ENCODE measurements around the gene SLCO4A1.

DNA sequence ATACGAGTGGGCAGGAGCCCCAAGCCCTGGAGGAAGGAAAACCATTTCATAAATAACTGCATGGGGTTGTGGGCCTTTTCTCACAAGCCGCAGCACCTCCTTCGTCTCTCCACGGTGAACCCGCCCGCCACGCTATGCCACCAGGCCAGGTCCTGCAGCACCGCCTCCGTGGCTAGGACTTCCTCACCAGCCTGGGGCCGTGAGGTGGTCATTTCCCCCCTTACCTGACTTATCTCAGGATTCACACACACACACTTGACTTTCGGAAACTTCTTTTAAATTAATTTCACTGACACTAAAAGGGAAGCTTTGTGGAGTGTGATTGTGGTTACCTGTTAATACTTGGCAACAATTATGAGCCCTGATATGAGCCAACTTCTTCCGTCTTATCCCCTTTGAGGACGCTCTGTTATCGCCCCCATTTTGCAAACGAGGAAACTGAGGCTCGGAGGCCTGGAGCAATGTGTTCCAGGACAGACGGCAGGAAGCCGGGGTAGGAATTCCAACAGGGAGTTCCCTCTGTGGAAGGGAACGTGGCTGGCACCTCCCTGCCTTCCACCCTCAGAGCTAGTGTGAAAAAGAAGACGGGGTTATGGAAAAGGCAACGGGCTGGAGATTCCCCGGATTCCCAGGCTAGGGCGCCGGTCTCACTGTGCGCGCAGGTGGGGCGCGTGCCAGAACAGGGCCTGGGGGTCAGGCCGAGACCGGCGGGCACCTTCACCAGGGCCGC is 817 bp upstream of the SLCO4A1 start:
- TF ChIP-seq, protein P1, sequence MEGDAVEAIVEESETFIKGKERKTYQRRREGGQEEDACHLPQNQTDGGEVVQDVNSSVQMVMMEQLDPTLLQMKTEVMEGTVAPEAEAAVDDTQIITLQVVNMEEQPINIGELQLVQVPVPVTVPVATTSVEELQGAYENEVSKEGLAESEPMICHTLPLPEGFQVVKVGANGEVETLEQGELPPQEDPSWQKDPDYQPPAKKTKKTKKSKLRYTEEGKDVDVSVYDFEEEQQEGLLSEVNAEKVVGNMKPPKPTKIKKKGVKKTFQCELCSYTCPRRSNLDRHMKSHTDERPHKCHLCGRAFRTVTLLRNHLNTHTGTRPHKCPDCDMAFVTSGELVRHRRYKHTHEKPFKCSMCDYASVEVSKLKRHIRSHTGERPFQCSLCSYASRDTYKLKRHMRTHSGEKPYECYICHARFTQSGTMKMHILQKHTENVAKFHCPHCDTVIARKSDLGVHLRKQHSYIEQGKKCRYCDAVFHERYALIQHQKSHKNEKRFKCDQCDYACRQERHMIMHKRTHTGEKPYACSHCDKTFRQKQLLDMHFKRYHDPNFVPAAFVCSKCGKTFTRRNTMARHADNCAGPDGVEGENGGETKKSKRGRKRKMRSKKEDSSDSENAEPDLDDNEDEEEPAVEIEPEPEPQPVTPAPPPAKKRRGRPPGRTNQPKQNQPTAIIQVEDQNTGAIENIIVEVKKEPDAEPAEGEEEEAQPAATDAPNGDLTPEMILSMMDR (IDR thresholded peaks at IDR 0.05), result no peak
- no peak for TF ChIP-seq EZH2 (IDR thresholded peaks at IDR 0.05; ENCODE audit: borderline replicate concordance, insufficient read depth, low read depth, low read length, poor library complexity, severe bottlenecking)

Data from B cell (primary cell).